ENCODE data around the gene PEX5L.

The PEX5L gene

DNA sequence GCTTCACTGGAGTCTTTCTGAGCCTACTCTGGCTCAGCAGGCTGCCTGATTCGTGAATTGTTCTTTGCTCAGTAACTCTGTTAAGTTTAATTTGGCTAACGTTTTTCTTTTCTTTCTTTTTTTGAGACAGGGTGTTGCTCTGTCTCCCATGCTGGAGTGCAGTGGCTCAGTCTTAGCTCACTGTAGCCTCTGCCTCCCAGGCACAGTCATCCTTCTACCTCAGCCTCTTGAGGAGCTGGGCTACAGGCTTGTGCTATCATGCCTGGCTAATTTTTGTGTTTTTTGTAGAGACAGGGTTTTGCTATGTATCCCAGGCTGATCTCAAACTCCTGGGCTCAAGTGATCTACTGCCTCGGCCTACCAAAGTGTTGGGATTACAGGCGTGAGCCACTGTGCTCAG lies 165.0 kb downstream of the PEX5L start:
- TF ChIP-seq CEBPB (IDR thresholded peaks at IDR 0.05) (no peak), TEAD4 (IDR thresholded peaks at IDR 0.05) (no peak), FOXM1 (IDR thresholded peaks at IDR 0.05; ENCODE audit: borderline replicate concordance, low read depth) (no peak), CREB1 (IDR thresholded peaks at IDR 0.05; ENCODE audit: low read depth) (no peak), EGR1 (IDR thresholded peaks at IDR 0.05) (no peak), TAF1 (IDR thresholded peaks at IDR 0.05; ENCODE audit: low read depth) (no peak), TCF12 (IDR thresholded peaks at IDR 0.05; ENCODE audit: low read depth) (no peak), ZBTB7A (IDR thresholded peaks at IDR 0.05; ENCODE audit: low read depth) (no peak)
- TF ChIP-seq, protein P1, sequence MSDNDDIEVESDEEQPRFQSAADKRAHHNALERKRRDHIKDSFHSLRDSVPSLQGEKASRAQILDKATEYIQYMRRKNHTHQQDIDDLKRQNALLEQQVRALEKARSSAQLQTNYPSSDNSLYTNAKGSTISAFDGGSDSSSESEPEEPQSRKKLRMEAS (IDR thresholded peaks at IDR 0.05): no peak
- TF ChIP-seq, protein P2, sequence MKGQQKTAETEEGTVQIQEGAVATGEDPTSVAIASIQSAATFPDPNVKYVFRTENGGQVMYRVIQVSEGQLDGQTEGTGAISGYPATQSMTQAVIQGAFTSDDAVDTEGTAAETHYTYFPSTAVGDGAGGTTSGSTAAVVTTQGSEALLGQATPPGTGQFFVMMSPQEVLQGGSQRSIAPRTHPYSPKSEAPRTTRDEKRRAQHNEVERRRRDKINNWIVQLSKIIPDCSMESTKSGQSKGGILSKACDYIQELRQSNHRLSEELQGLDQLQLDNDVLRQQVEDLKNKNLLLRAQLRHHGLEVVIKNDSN (IDR thresholded peaks at IDR 0.05): no peak

DNA sequence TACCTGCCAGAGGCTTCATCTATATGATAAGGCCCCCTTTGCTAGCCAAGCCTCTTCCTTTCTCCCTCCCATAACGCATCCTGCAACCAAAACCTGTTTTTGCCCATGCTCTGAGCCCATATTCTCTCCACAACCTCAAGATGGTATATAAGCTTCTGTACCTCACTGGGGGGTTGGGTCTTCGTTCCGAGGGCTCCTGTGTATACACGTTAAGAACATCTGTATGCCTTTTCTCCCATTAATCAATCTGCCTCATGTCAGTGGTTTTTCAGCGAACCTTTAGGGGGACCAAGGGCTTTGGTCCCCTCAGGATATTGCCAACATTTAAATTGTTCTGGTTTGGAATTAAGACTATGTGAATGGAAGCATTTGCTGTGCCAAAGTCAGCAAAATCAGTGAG lies 168.0 kb downstream of the PEX5L start:
- TF ChIP-seq, protein P2 (IDR thresholded peaks at IDR 0.05): no peak
- no peak for TF ChIP-seq FOXM1 (IDR thresholded peaks at IDR 0.05; ENCODE audit: borderline replicate concordance, low read depth)
- no peak for TF ChIP-seq RAD21 (IDR thresholded peaks at IDR 0.05; ENCODE audit: low read depth)

DNA sequence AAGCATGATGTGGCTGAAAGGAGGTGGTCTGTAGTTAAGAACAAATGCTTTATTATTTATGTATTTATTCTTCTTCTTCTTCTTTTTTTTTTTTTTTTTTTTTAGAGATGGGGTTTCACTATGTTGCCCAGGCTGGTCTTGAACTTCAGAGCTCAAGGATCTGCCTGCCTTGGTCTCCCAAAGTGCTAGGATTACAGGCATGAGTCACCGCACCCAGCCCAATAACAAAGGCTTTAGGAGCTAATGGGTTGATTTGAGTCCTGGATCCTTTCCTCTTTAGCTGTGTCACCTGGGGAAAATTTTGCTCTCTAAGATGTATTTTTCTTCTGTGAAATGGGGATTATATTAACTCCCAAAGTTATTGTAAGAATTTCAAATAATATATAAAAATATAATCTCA lies 168.8 kb downstream of the PEX5L start:
- TF ChIP-seq, protein P3, sequence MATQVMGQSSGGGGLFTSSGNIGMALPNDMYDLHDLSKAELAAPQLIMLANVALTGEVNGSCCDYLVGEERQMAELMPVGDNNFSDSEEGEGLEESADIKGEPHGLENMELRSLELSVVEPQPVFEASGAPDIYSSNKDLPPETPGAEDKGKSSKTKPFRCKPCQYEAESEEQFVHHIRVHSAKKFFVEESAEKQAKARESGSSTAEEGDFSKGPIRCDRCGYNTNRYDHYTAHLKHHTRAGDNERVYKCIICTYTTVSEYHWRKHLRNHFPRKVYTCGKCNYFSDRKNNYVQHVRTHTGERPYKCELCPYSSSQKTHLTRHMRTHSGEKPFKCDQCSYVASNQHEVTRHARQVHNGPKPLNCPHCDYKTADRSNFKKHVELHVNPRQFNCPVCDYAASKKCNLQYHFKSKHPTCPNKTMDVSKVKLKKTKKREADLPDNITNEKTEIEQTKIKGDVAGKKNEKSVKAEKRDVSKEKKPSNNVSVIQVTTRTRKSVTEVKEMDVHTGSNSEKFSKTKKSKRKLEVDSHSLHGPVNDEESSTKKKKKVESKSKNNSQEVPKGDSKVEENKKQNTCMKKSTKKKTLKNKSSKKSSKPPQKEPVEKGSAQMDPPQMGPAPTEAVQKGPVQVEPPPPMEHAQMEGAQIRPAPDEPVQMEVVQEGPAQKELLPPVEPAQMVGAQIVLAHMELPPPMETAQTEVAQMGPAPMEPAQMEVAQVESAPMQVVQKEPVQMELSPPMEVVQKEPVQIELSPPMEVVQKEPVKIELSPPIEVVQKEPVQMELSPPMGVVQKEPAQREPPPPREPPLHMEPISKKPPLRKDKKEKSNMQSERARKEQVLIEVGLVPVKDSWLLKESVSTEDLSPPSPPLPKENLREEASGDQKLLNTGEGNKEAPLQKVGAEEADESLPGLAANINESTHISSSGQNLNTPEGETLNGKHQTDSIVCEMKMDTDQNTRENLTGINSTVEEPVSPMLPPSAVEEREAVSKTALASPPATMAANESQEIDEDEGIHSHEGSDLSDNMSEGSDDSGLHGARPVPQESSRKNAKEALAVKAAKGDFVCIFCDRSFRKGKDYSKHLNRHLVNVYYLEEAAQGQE (IDR thresholded peaks at IDR 0.05; ENCODE audit: low read depth): no peak
- TF ChIP-seq TCF12 (IDR thresholded peaks at IDR 0.05; ENCODE audit: low read depth) (no peak), NFIC (IDR thresholded peaks at IDR 0.05) (no peak), ZBTB7A (IDR thresholded peaks at IDR 0.05; ENCODE audit: low read depth) (no peak), CREB1 (IDR thresholded peaks at IDR 0.05; ENCODE audit: low read depth) (no peak), TAF1 (IDR thresholded peaks at IDR 0.05; ENCODE audit: low read depth) (no peak), RAD21 (IDR thresholded peaks at IDR 0.05; ENCODE audit: low read depth) (no peak), FOXM1 (IDR thresholded peaks at IDR 0.05; ENCODE audit: borderline replicate concordance, low read depth) (no peak)
- TF ChIP-seq, protein P2 (IDR thresholded peaks at IDR 0.05): no peak
- TF ChIP-seq, protein P1 (IDR thresholded peaks at IDR 0.05): no peak

DNA sequence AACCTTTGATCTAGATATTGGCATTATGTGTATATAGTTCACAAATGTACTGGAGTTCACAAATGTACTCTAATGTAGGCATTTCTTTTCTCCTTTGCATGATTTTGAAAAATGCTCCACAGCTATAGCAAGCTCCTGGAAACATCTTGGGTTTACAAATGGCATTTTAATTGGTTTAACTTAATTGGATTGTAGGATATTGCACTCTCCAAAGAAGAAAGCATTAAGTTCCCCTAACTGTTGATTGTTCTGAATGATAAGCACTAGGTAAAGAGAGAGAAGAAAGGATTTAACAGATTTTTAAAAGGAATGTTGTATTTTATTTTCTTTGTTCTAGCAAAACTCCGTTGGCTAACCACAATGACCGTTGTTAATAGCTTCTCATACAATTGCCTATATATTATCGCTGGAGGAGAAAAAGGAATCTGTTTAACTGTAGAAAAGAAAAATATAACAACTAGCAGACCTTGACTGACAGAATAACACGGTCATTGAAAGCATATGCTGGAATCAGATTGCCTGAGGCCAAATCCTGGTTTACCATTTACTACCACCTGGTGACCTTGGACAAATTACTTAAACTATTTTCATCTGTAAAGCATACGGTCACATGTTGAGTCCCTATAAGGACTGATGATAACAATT lies 170.8 kb downstream of the PEX5L start:
- TF ChIP-seq, protein P3 (IDR thresholded peaks at IDR 0.05; ENCODE audit: low read depth): no peak
- no peak for TF ChIP-seq TAF1 (IDR thresholded peaks at IDR 0.05; ENCODE audit: low read depth)
- no peak for TF ChIP-seq CREB1 (IDR thresholded peaks at IDR 0.05; ENCODE audit: low read depth)
- TF ChIP-seq ZBTB7A (IDR thresholded peaks at IDR 0.05; ENCODE audit: low read depth): no peak
- TF ChIP-seq, protein P2 (IDR thresholded peaks at IDR 0.05): no peak
- TF ChIP-seq, protein P1 (IDR thresholded peaks at IDR 0.05): no peak
- no peak for TF ChIP-seq RAD21 (IDR thresholded peaks at IDR 0.05; ENCODE audit: low read depth)
- TF ChIP-seq NFIC (IDR thresholded peaks at IDR 0.05): no peak
- TF ChIP-seq YY1 (IDR thresholded peaks at IDR 0.05; ENCODE audit: low read depth): no peak
- no peak for TF ChIP-seq CEBPB (IDR thresholded peaks at IDR 0.05)
- TF ChIP-seq EP300 (IDR thresholded peaks at IDR 0.05; ENCODE audit: borderline replicate concordance): no peak

DNA sequence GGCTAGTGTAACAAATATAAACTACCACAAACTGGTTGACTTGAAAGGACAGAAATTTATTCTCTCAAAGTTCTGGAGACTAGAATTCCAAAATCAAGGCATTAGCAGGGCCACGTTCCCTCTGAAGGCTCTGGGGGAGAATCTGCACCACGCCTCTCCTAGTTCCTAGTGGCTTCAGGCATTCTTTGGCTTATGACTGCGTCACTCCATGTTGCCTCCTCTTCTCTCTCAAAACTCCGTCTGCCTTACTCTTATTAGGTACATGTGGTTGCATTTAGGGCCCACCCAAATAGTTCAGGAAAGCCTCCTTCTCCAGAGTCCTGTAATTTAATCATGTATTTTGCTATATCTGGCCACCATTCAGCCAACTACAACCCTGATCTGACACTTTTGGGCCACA lies 174.8 kb downstream of the PEX5L start:
- TF ChIP-seq YY1 (IDR thresholded peaks at IDR 0.05; ENCODE audit: low read depth) (no peak), EP300 (IDR thresholded peaks at IDR 0.05; ENCODE audit: borderline replicate concordance) (no peak), TAF1 (IDR thresholded peaks at IDR 0.05; ENCODE audit: low read depth) (no peak), CEBPB (IDR thresholded peaks at IDR 0.05) (no peak), TCF12 (IDR thresholded peaks at IDR 0.05; ENCODE audit: low read depth) (no peak)
- TF ChIP-seq, protein P2 (IDR thresholded peaks at IDR 0.05): no peak
